A549 (cell line): ENCODE measurements around the gene PSMD12. TPM values are rescaled to one million over a fixed set of nuclear protein-coding genes. Genes with fewer than 3 reads are reported as not detected.

ENCODE experiments used
- ATAC-seq, 2 experiments: fragments of 200-7000 bp in 1 of 2; fragments of >200 bp in 1 of 2; cut with Nextera tagmentation in 1 of 2; cut with Tn5 transposase in 1 of 2; 3 replicates each; pipeline versions ENCODE4 v1.8.0 to v1.9.1; 2018 to 2020; ENCODE audit warnings: mild to moderate bottlenecking in 1 of 2, moderate library complexity in 1 of 2
- CTCF ChIA-PET: fragments of 300-600 bp; sonication (Branson Sonifier 250); formaldehyde crosslinking; extraction: SDS; loops from one replicate; lab custom pipeline; 2021; ENCODE audit warnings: antibody characterized with exemption, inconsistent platforms; lab: Yijun Ruan, JAX
- POLR2A ChIA-PET: fragments of 350-600 bp; formaldehyde crosslinking; extraction: SDS; loops from one replicate; lab custom pipeline; 2021; ENCODE audit warnings: antibody characterized with exemption, inconsistent platforms; lab: Yijun Ruan, JAX
- DNase-seq, 2 experiments: peaks; one replicate each; pipeline versions ENCODE4 v3.0.0 to v3.0.0-alpha.2; 2011 to 2016; ENCODE audit warnings: low read depth in 1 of 2, low spot score in 1 of 2
- FAIRE-seq: peaks from 2 replicates; lab custom pipeline; 2011; peaks lifted over from hg19 to GRCh38; lab: Jason Lieb, UNC
- H3K27ac ChIP-seq, 2 experiments: fragments of >200 bp; sonication (Bioruptor Twin); formaldehyde crosslinking; 3 replicates each; pipeline ENCODE4 v1.5.1; 2016 to 2017
- H3K4me1 ChIP-seq: fragments of >200 bp; sonication (Bioruptor Twin); formaldehyde crosslinking; 3 replicates; pipeline ENCODE4 v1.6.1; 2016
- H3K4me2 ChIP-seq: fragments of >200 bp; sonication (Bioruptor Twin); formaldehyde crosslinking; 3 replicates; pipeline ENCODE4 v1.6.1; 2016
- H3K4me3 ChIP-seq: fragments of >200 bp; sonication (Bioruptor Twin); formaldehyde crosslinking; 3 replicates; pipeline ENCODE4 v1.5.1; 2016
- H3K9me3 ChIP-seq: fragments of >200 bp; sonication (Bioruptor Twin); formaldehyde crosslinking; 3 replicates; pipeline ENCODE4 v1.6.1; 2016
- CHD4 ChIP-seq: fragments of 200-600 bp; sonication (generic); IDR thresholded peaks from 2 replicates; pipeline ENCODE4 v1.6.1; 2016; ENCODE audit warnings: antibody characterized with exemption, mild to moderate bottlenecking, borderline replicate concordance
- EP300 ChIP-seq, 2 experiments: fragments of >200 bp; sonication (Bioruptor Twin); formaldehyde crosslinking; IDR thresholded peaks; 2 replicates in 1 of 2; 3 replicates in 1 of 2; pipeline ENCODE4 v1.6.1; 2016 to 2017
- HDAC2 ChIP-seq: fragments of 200-600 bp; sonication (generic); IDR thresholded peaks from 2 replicates; pipeline ENCODE4 v1.6.1; 2016
- HEYL ChIP-seq: fragments of 250-450 bp; sonication (Bioruptor Pico); IDR thresholded peaks from 2 replicates; pipeline ENCODE4 v1.8.0; 2021; ENCODE audit warnings: mild to moderate bottlenecking, moderate library complexity
- JUN ChIP-seq, 2 experiments: fragments of >200 bp; sonication (Bioruptor Twin); formaldehyde crosslinking; IDR thresholded peaks; 2 replicates in 1 of 2; 3 replicates in 1 of 2; pipeline ENCODE4 v1.6.1; 2016 to 2017
- JUNB ChIP-seq: fragments of >200 bp; sonication (Bioruptor Twin); formaldehyde crosslinking; IDR thresholded peaks from 2 replicates; pipeline ENCODE4 v1.6.1; 2016
- NPAS2 ChIP-seq: fragments of 250-450 bp; sonication (Bioruptor Pico); IDR thresholded peaks from 2 replicates; pipeline ENCODE4 v1.8.0; 2022; ENCODE audit warnings: mild to moderate bottlenecking, moderate library complexity, borderline replicate concordance
- NR3C1 ChIP-seq: fragments of >200 bp; sonication (Bioruptor Twin); formaldehyde crosslinking; IDR thresholded peaks from 3 replicates; pipeline ENCODE4 v1.6.1; 2017
- PHF8 ChIP-seq: fragments of 200-600 bp; sonication (generic); IDR thresholded peaks from 2 replicates; pipeline ENCODE4 v1.6.1; 2016; ENCODE audit warnings: low read depth, mild to moderate bottlenecking, antibody characterized with exemption, moderate library complexity, borderline replicate concordance
- POLR2A ChIP-seq: IDR thresholded peaks from 2 replicates; pipeline ENCODE4 v1.6.1; 2012; ENCODE audit warnings: mild to moderate bottlenecking, low read length
- RARB ChIP-seq: fragments of 250-450 bp; sonication (Bioruptor Pico); IDR thresholded peaks from 2 replicates; pipeline ENCODE4 v1.8.0; 2021; ENCODE audit warnings: mild to moderate bottlenecking, moderate library complexity
- SMC3 ChIP-seq: fragments of >200 bp; sonication (Bioruptor Twin); formaldehyde crosslinking; IDR thresholded peaks from 3 replicates; pipeline ENCODE4 v1.6.1; 2018; ENCODE audit warnings: inconsistent platforms
- ZFP36 ChIP-seq: fragments of 450-650 bp; IDR thresholded peaks from 2 replicates; pipeline ENCODE4 v1.6.1; 2014; ENCODE audit warnings: borderline replicate concordance; ENCODE audit not compliant: partially characterized antibody
- ZSCAN20 ChIP-seq: fragments of 250-450 bp; sonication (Bioruptor Pico); IDR thresholded peaks from 2 replicates; pipeline ENCODE4 v1.8.0; 2022; ENCODE audit warnings: mild to moderate bottlenecking, moderate library complexity
- WGBS: methylation state at CpG from one replicate; pipeline ENCODE4 v1.1.6; 2017; ENCODE audit errors: missing lambda C conversion rate; 5-methylcytosine and 5-hydroxymethylcytosine counted together
- polyA plus RNA-seq, 4 experiments: library from polyadenylated mRNA; depleted of rRNA in 3 of 4; stranded (reverse); fragments of >200 nt; fragmentation: RNase III in 1 of 4; extraction: RNeasy Plus Mini Kit Qiagen cat#74134 plus additional on column Dnase treatment in 1 of 4; gene quantifications; 2 replicates in 3 of 4; 3 replicates in 1 of 4; pipeline ENCODE4 v1.2.3, GENCODE V29; 2011 to 2017
- TF ChIP-seq, protein P1 (sequence below): IDR thresholded peaks from 2 replicates; pipeline ENCODE4 v1.6.1; 2012; ENCODE audit warnings: low read depth, borderline replicate concordance
- TF ChIP-seq, protein P2 (sequence below): fragments of 200-600 bp; sonication (generic); IDR thresholded peaks from 2 replicates; pipeline ENCODE4 v1.6.1; 2016; ENCODE audit warnings: antibody characterized with exemption, mild to moderate bottlenecking, moderate library complexity
- TF ChIP-seq, protein P3 (sequence below): fragments of >200 bp; sonication (Bioruptor Twin); formaldehyde crosslinking; IDR thresholded peaks from 3 replicates; pipeline ENCODE4 v1.5.1; 2016
- TF ChIP-seq, protein P4 (sequence below): fragments of >200 bp; sonication (Bioruptor Twin); formaldehyde crosslinking; IDR thresholded peaks from 2 replicates; pipeline ENCODE4 v1.6.1; 2016

Gene PSMD12
- polyA plus RNA-seq, 2 of the 4 experiments (the other 2 are of a cell fraction): 104 to 106 TPM

DNA sequence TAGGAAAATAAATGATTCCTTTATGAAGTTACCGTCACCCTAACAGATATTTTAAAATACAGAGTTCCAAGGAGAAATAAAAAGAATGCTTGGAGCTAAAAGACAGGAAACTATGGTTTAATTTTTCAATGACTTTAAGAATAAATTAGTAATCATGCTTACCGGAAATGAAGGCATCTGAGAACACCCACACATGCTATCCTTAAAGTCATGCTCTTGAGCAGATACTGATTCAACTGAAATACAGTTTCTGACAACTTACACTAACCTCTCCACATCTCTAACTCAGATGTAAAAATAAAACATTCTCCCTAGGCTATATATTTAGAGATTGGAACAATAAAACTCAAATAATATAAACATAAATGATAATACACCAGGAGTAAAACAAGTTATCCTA is 7.8 kb downstream of the PSMD12 start:
- ATAC-seq: no peak
- ChIA-PET CTCF (interaction anchor here (1.3 to 12.5 kb wide), 2 partner anchors 16 to 17 kb away, joined by 3 to 132 read pairs; partner anchors contain the start of gene PITPNC1), POLR2A (interaction anchor here (1.4 kb wide), 1 partner anchor 20 kb away, joined by 3 read pairs; no protein-coding TSS in a partner anchor)
- no peak overlapping the region for H3K4me3 ChIP-seq
- no peaks in the 10 kb centered on the region for H3K9me3 ChIP-seq
- no peak for TF ChIP-seq HDAC2
- TF ChIP-seq ZSCAN20 (CRISPR knock-in tag): no peak
- no peak for TF ChIP-seq HEYL (CRISPR knock-in tag)
- TF ChIP-seq CHD4: no peak
- no peak for TF ChIP-seq JUNB
- TF ChIP-seq SMC3: no peak
- TF ChIP-seq, protein P1, sequence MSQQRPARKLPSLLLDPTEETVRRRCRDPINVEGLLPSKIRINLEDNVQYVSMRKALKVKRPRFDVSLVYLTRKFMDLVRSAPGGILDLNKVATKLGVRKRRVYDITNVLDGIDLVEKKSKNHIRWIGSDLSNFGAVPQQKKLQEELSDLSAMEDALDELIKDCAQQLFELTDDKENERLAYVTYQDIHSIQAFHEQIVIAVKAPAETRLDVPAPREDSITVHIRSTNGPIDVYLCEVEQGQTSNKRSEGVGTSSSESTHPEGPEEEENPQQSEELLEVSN: no peak
- no peak overlapping the region for H3K4me2 ChIP-seq
- peaks cover 11% of the 10 kb centered on the region; the same call in 2 of the 3 replicates for H3K4me1 ChIP-seq
- 92% methylated on average over 2 of the region's 2 CpGs for WGBS
- H3K27ac ChIP-seq: no peak overlapping the region
- no peak for FAIRE-seq
- DNase-seq: no peak

DNA sequence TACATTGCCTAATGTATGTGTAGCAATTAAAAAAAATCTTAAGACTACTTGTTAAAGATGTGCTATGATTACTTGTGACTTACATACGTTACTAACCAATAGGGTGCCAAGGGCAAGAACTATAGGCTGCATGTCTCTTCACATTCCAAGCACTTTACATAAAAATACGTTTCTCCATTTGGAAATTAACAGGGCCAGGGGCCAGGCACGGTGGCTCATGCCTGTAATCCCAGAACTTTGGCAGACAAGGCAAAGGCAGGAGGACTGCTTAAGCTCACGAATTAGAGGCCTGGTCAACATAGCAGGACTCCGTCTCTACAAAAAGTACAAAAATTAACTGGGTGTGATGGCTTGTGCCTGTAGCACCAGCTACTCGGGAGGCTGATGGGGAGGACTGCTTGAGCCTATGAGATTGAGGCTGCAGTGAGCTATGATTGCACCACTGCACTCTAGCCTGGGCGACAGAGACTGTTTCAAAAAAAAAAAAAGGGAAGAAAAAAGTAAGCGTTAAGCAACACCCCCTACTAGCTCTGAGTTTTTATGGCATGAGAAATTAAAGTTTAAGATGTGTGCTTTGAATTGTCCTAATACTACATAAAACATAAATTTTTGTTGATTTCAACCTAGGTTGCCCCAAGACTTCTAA is 12.3 kb downstream of the PSMD12 start:
- ChIA-PET CTCF (interaction anchor here (0.9 to 1.1 kb wide), 2 partner anchors 11 to 22 kb away, joined by 3 read pairs; no protein-coding TSS in a partner anchor), POLR2A (interaction anchor here (0.6 to 0.9 kb wide), 2 partner anchors 11 to 13 kb away, joined by 4 to 5 read pairs; no protein-coding TSS in a partner anchor)
- no peak overlapping the region for H3K4me2 ChIP-seq
- TF ChIP-seq JUN (IDR thresholded peaks at IDR 0.05) (no peak), POLR2A (no peak), PHF8 (no peak), NPAS2 (CRISPR knock-in tag) (no peak)
- no peak overlapping the region for H3K27ac ChIP-seq
- H3K9me3 ChIP-seq: no peaks in the 10 kb centered on the region
- no peak for FAIRE-seq
- H3K4me1 ChIP-seq: no peaks in the 10 kb centered on the region
- H3K4me3 ChIP-seq: no peak overlapping the region
- 93% methylated on average over 8 of the region's 8 CpGs for WGBS
- no peak for ATAC-seq
- DNase-seq: no peak

DNA sequence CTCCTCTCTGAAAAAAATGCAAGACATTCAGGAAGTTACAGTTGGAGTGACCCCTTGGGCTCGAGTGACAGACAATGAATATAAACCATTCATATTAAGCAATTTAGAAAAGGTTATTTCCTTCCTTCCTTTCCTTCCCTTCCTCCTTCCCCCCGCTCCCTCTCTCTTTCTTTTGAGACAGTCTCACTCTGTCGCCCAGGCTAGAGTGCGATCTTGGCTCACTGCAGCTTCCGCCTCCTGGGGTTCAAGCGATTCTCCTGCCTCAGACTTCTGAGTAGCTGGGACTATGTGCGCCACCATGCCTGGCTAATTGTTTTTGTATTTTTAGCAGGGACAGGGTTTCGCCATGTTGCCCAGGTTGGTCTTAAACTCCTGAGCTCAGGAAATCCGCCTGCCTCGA is 13.2 kb downstream of the PSMD12 start:
- POLR2A ChIA-PET: interaction anchor here (0.9 kb wide), 1 partner anchor 12 kb away, joined by 4 read pairs; no protein-coding TSS in a partner anchor
- ATAC-seq: no peak
- no peak for FAIRE-seq
- TF ChIP-seq RARB (CRISPR knock-in tag): no peak
- TF ChIP-seq, protein P2, sequence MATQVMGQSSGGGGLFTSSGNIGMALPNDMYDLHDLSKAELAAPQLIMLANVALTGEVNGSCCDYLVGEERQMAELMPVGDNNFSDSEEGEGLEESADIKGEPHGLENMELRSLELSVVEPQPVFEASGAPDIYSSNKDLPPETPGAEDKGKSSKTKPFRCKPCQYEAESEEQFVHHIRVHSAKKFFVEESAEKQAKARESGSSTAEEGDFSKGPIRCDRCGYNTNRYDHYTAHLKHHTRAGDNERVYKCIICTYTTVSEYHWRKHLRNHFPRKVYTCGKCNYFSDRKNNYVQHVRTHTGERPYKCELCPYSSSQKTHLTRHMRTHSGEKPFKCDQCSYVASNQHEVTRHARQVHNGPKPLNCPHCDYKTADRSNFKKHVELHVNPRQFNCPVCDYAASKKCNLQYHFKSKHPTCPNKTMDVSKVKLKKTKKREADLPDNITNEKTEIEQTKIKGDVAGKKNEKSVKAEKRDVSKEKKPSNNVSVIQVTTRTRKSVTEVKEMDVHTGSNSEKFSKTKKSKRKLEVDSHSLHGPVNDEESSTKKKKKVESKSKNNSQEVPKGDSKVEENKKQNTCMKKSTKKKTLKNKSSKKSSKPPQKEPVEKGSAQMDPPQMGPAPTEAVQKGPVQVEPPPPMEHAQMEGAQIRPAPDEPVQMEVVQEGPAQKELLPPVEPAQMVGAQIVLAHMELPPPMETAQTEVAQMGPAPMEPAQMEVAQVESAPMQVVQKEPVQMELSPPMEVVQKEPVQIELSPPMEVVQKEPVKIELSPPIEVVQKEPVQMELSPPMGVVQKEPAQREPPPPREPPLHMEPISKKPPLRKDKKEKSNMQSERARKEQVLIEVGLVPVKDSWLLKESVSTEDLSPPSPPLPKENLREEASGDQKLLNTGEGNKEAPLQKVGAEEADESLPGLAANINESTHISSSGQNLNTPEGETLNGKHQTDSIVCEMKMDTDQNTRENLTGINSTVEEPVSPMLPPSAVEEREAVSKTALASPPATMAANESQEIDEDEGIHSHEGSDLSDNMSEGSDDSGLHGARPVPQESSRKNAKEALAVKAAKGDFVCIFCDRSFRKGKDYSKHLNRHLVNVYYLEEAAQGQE: no peak
- TF ChIP-seq ZFP36: no peak
- TF ChIP-seq, all 56 proteins: peak for 0
- DNase-seq: no peak
- H3K27ac ChIP-seq: no peak overlapping the region
- CTCF ChIA-PET: interaction anchor here (1.0 to 1.2 kb wide), 3 partner anchors 9 to 132 kb away, joined by 3 to 4 read pairs (median 3); no protein-coding TSS in a partner anchor
- no peaks in the 10 kb centered on the region for H3K9me3 ChIP-seq
- no peak overlapping the region for H3K4me2 ChIP-seq
- WGBS: 94% methylated on average over 10 of the region's 10 CpGs
- no peak overlapping the region for H3K4me3 ChIP-seq
- no peaks in the 10 kb centered on the region for H3K4me1 ChIP-seq

DNA sequence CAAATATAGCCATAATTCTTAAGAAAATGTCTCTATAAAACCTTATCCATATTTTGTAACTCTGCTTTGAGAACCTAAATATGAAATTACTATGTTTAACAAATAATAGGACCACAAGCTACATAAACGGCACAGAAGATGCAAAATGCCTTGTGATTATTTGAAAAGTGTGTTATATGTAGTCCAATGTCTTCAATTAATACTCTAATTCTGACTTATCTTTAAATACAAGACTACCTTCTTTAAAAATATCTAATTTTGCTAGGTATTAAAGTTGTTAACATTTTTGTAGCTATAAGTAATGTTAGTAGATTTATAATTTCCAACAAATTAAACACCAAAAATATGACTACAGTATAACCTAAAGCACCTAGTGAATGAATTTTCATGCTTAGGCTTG is 17.0 kb downstream of the PSMD12 start:
- H3K4me2 ChIP-seq: no peak overlapping the region
- FAIRE-seq (peak; percentile 13), ATAC-seq (no peak), DNase-seq (no peak)
- ChIA-PET POLR2A (interaction anchor here (1.0 kb wide), 1 partner anchor 8 kb away, joined by 4 read pairs; no protein-coding TSS in a partner anchor), CTCF (interaction anchor here (0.6 to 1.2 kb wide), 4 partner anchors 8 to 395 kb away, joined by 3 to 4 read pairs (median 4); no protein-coding TSS in a partner anchor)
- TF ChIP-seq, protein P3, sequence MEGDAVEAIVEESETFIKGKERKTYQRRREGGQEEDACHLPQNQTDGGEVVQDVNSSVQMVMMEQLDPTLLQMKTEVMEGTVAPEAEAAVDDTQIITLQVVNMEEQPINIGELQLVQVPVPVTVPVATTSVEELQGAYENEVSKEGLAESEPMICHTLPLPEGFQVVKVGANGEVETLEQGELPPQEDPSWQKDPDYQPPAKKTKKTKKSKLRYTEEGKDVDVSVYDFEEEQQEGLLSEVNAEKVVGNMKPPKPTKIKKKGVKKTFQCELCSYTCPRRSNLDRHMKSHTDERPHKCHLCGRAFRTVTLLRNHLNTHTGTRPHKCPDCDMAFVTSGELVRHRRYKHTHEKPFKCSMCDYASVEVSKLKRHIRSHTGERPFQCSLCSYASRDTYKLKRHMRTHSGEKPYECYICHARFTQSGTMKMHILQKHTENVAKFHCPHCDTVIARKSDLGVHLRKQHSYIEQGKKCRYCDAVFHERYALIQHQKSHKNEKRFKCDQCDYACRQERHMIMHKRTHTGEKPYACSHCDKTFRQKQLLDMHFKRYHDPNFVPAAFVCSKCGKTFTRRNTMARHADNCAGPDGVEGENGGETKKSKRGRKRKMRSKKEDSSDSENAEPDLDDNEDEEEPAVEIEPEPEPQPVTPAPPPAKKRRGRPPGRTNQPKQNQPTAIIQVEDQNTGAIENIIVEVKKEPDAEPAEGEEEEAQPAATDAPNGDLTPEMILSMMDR: no peak
- TF ChIP-seq NPAS2 (CRISPR knock-in tag) (no peak), ZSCAN20 (CRISPR knock-in tag) (no peak), POLR2A (no peak), HDAC2 (no peak), EP300 (IDR thresholded peaks at IDR 0.05) (no peak), NR3C1 (no peak)
- TF ChIP-seq, protein P4, sequence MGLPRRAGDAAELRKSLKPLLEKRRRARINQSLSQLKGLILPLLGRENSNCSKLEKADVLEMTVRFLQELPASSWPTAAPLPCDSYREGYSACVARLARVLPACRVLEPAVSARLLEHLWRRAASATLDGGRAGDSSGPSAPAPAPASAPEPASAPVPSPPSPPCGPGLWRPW: no peak
- 92% methylated on average over 1 of the region's 1 CpG for WGBS
- H3K9me3 ChIP-seq: no peaks in the 10 kb centered on the region
- H3K27ac ChIP-seq: no peak overlapping the region
- H3K4me3 ChIP-seq: no peak overlapping the region
- H3K4me1 ChIP-seq: no peaks in the 10 kb centered on the region
